Calu3 (cell line): Measurements from ENCODE around the gene NATD1. TPM values are rescaled to one million over a fixed set of nuclear protein-coding genes. Genes with fewer than 3 reads are reported as not detected.
A peak's percentile ranks its signal among the peaks of the same experiment; 100 is the strongest.

Experiments used
- BruUV-seq: library from RNA; stranded (reverse); fragments of 400-500 nt; replicated peaks from 2 replicates; lab custom pipeline; 2021; lab: Mats Ljungman, UMichigan
- CTCF ChIA-PET: fragments of 300-600 bp; sonication (Branson Sonifier 250); formaldehyde crosslinking; loops from one replicate; lab custom pipeline; 2022; ENCODE audit warnings: antibody characterized with exemption; lab: Charles Lee
- DNase-seq: peaks from one replicate; pipeline ENCODE4 v3.0.0; 2022
- H3K27ac Mint-ChIP-seq: one replicate; pipeline ENCODE4 v1.8.0; 2022; ENCODE audit warnings: mixed read lengths; ENCODE audit not compliant: unreplicated experiment
- H3K27me3 Mint-ChIP-seq: one replicate; pipeline ENCODE4 v1.8.0; 2022; ENCODE audit warnings: mixed read lengths; ENCODE audit not compliant: unreplicated experiment
- H3K36me3 Mint-ChIP-seq: one replicate; pipeline ENCODE4 v1.8.0; 2022; ENCODE audit warnings: mild to moderate bottlenecking, moderate library complexity, mixed read lengths; ENCODE audit not compliant: insufficient read depth, unreplicated experiment
- H3K4me1 Mint-ChIP-seq: one replicate; pipeline ENCODE4 v1.8.0; 2022; ENCODE audit warnings: mild to moderate bottlenecking, low read depth, mixed read lengths; ENCODE audit not compliant: unreplicated experiment
- H3K4me3 Mint-ChIP-seq: one replicate; pipeline ENCODE4 v1.8.0; 2022; ENCODE audit warnings: mild to moderate bottlenecking, low read depth, moderate library complexity, mixed read lengths; ENCODE audit not compliant: unreplicated experiment
- H3K9me3 Mint-ChIP-seq: one replicate; pipeline ENCODE4 v1.8.0; 2022; ENCODE audit warnings: low read depth, mixed read lengths; ENCODE audit not compliant: unreplicated experiment
- CTCF ChIP-seq: fragments of 200-600 bp; IDR thresholded peaks from one replicate; pipeline ENCODE4 v1.8.0; 2022; ENCODE audit warnings: antibody characterized with exemption; ENCODE audit not compliant: unreplicated experiment
- intact Hi-C: fragments of 100-400 bp; cut with micrococcal nuclease; formaldehyde crosslinking; loops from one replicate; pipeline ENCODE4 v1.10.0; 2022; ENCODE audit not compliant: unreplicated experiment
- total RNA-seq: library from RNA; stranded (reverse); gene quantifications from 2 replicates; pipeline ENCODE4 v1.2.3, GENCODE V29; 2022

NATD1 gene
- total RNA-seq, 1 experiment from 2014 or later: 1.5 TPM

GRCh38 chr17:21286909-21287702, 33.9 kb upstream of the NATD1 start:
- CTCF ChIA-PET: interaction anchor here (1.4 to 1.7 kb wide), 4 partner anchors 7 to 224 kb away, joined by 3 to 8 read pairs (median 6); no protein-coding TSS in a partner anchor
- peak; percentile 57 for DNase-seq
- TF ChIP-seq CTCF: no peak
- Mint-ChIP-seq H3K27me3 (no peaks in the 10 kb centered on the region), H3K4me1 (peaks cover 24% of the 10 kb centered on the region), H3K36me3 (peaks cover 77% of the 10 kb centered on the region), H3K27ac (peak overlapping the region; percentile 98), H3K4me3 (peak overlapping the region; percentile 89), H3K9me3 (no peaks in the 10 kb centered on the region)
- intact Hi-C loops: loop anchor here (5.0 to 10.0 kb wide), 2 partner anchors 160 to 228 kb away; partner anchors contain the start of gene DHRS7B
- BruUV-seq: TSS peak; percentile 58

GRCh38 chr17:21286066-21286770, 33.0 kb upstream of the NATD1 start:
- Mint-ChIP-seq H3K4me1 (peaks cover 33% of the 10 kb centered on the region), H3K27ac (peak overlapping the region; percentile 98), H3K9me3 (no peaks in the 10 kb centered on the region), H3K36me3 (peaks cover 70% of the 10 kb centered on the region), H3K27me3 (no peaks in the 10 kb centered on the region), H3K4me3 (peak overlapping the region; percentile 89)
- DNase-seq: peak; percentile 84
- TSS peak; percentile 98 for BruUV-seq
- no peak for TF ChIP-seq CTCF
- CTCF ChIA-PET: interaction anchor here (1.2 to 1.4 kb wide), 2 partner anchors 11 to 167 kb away, joined by 3 read pairs; no protein-coding TSS in a partner anchor
- intact Hi-C loops: loop anchor here (5.0 to 10.0 kb wide), 2 partner anchors 159 to 229 kb away; partner anchors contain the start of gene DHRS7B

GRCh38 chr17:21285164-21286065, 32.2 kb upstream of the NATD1 start:
- peaks cover 35% of the 10 kb centered on the region for H3K4me1 Mint-ChIP-seq

More at GRCh38 chr17:21285164-21286065, 32.2 kb upstream of the NATD1 start:
- peaks cover 70% of the 10 kb centered on the region for H3K36me3 Mint-ChIP-seq
- no peaks in the 10 kb centered on the region for H3K27me3 Mint-ChIP-seq
- CTCF ChIA-PET: interaction anchor here (1.1 to 1.2 kb wide), 2 partner anchors 166 to 220 kb away, joined by 3 read pairs; no protein-coding TSS in a partner anchor
- H3K4me3 Mint-ChIP-seq: peak overlapping the region; percentile 89
- no TSS peak for BruUV-seq
- H3K9me3 Mint-ChIP-seq: no peaks in the 10 kb centered on the region
- no peak for DNase-seq
- H3K27ac Mint-ChIP-seq: peak overlapping the region; percentile 98
- intact Hi-C loops: loop anchor here (5.0 to 10.0 kb wide), 2 partner anchors 158 to 229 kb away; partner anchors contain the start of gene DHRS7B
- TF ChIP-seq CTCF: no peak
